ENCODE measurements around the gene TESK1.
A peak's percentile ranks its signal among the peaks of the same experiment; 100 is the strongest.
"Not testable (repeated sequence)": the region's sequence is repeated elsewhere in the genome, so short reads cannot be mapped to it uniquely, and the experiment has no call there.

TESK1 gene

DNA sequence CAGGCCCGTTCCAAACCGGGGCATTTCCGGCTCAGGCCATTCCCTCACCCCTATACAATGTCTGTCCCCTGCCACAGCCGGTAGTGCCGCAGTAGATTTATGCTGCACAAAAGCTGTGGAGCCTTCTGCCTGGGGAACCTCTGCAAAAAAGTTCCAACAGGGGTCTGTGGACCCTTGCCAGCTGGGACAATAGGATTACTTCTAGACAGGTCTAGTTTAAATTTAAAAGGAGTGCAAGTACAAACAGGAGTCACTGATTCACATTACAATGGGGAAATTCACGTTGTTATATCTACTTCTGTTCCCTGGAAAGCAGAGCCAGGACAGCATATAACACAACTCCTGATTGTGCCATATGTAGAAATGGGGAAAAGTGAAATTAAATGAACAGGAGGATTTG lies 21.5 kb upstream of the TESK1 start:
- DNase-seq = not testable (repeated sequence)

- DNase-seq = not testable (repeated sequence)
Measured at GRCh38 chr9:35584681-35585080, 20.4 kb upstream of the TESK1 start.

DNA sequence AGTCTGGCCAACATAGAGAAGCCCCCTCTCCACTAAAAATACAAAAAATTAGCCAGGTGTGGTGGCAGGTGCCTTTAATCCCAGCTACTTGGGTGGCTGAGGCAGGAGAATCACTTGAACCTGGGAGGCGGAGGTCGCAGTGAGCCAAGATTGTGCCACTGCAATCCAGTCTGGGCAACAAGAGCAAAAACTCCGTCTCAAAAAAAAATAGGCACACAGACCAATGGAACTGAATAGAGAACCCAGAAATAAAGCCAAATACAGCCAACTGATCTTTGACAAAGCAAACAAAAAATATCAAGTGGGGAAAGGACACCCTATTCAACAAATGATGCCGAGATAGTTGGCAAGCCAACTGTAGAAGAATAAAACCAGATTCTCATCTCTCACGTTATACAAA lies 16.6 kb upstream of the TESK1 start:
- not testable (repeated sequence) for DNase-seq

- no peak for DNase-seq
Measured at GRCh38 chr9:35593581-35593980, 11.5 kb upstream of the TESK1 start.

DNA sequence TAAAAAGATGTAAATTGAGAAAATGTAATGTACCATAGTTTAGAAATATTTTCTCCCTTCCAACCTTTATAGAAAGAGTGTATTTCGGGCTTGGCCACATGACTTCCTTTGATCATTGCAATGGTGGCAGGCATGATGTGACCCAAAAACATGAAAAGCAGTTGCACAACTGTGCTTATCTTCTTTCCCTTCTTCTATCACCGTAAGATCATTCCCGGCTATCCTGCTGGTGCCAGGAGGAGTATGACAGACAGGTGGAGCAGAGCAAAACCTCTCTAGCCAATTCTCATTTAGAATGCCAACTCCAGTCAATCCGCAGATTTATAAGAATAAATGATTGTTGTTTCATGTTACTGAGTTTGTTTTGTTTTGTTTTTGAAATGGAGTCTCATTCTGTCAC lies 10.6 kb upstream of the TESK1 start:
- DNase-seq = no peak

DNA sequence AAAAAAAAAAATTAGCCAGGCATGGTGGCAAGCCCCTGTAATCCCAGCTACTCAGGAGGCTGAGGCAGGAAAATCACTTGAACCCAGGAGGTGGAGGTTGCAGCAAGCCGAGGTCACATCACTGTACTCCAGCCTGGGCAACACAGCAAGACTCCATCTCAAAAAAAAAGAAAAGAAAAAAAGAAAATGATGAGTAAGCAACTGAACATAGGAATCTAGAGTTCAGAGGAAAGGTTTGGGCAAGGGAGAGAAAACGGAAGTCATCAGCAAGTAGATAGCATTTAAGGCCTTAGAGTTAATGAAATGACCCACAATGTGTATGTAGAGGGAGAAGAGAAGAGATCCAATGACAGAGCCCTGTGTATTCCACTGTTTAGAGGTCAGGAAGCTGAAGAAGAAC lies 8.2 kb upstream of the TESK1 start:
- not testable (repeated sequence) for DNase-seq

- DNase-seq = no peak
Measured at GRCh38 chr9:35598866-35599590, 6.0 kb upstream of the TESK1 start.

- DNase-seq = no peak
Measured at GRCh38 chr9:35599763-35600604, 5.1 kb upstream of the TESK1 start.

- DNase-seq = no peak
Measured at GRCh38 chr9:35603506-35603985, 1.5 kb upstream of the TESK1 start.

- DNase-seq = peak; percentile 96
Measured at GRCh38 chr9:35603986-35604577, 980 bp upstream of the TESK1 start.

DNA sequence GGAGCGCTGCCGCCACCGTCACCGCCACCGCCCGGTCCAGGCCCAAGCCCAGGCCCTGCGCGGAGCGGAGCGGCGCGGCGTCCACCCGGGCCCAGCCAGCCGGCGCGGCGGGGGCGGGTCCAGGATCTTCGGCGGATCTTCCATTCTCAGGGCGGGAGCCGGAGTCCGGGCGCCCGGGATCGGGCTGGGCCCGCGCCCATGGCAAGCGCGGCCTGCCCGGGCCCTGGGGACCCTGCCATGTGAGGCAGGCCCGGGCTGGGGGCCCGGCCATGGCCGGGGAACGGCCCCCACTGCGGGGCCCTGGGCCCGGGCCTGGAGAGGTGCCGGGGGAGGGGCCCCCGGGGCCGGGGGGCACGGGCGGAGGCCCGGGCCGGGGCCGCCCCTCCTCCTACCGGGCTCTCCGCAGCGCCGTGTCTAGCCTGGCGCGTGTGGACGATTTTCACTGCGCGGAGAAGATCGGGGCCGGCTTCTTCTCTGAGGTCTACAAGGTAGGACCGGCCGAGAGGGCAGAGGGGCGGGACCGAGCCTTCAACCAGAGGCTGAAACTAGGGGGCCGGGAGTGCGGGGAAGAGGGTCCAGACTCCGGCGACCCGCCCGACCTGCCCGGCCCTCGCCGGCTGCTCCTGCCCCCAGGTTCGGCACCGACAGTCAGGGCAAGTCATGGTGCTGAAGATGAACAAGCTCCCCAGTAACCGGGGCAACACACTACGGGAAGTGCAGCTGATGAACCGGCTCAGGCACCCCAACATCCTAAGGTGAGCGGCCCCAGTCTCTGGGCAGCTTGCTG lies 482 bp downstream of the TESK1 start:
- no peak for DNase-seq

DNA sequence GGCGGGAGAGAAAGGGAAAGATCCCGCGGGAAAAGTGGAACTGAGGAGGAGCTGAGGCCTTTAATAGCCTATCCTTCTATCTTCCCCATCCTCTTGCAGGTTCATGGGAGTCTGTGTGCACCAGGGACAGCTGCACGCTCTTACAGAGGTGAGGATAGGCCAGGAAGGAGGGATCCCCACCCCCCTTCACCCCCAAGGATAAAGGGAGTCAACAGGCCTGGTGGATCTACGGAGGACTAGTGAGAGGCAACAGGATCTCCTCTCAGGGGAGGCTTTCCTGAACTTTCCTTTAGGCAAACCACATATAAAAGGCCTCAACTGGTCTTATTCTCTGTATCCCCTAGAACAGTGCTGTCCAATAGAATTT lies 1.1 kb downstream of the TESK1 start:
- DNase-seq = no peak

- DNase-seq = no peak
Measured at GRCh38 chr9:35606726-35607125, 1.7 kb downstream of the TESK1 start.

- DNase-seq = no peak
Measured at GRCh38 chr9:35608221-35608620, 3.2 kb downstream of the TESK1 start.

DNA sequence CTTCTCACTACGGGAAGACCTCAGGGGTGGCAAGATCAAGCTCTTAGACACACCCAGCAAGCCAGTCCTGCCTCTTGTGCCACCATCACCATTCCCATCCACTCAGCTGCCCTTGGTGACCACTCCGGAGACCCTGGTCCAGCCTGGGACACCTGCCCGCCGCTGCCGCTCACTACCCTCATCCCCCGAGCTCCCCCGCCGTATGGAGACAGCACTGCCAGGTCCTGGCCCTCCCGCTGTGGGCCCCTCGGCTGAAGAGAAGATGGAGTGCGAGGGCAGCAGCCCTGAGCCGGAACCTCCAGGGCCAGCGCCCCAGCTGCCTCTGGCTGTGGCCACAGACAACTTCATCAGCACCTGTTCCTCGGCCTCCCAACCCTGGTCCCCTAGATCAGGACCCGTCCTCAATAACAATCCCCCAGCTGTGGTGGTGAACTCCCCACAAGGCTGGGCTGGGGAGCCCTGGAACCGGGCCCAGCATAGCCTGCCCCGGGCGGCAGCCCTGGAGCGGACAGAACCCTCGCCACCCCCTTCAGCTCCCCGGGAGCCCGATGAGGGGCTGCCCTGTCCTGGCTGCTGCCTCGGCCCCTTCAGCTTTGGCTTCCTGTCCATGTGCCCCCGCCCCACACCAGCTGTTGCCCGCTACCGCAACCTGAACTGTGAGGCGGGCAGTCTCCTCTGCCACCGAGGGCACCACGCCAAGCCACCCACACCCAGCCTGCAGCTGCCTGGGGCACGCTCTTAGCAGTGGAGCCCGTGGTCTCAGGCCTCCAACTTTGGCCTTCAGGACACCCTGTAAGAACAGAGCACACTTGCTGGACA lies 4.1 kb downstream of the TESK1 start:
- DNase-seq = no peak

GRCh38 chr9:35609820-35610163 lies 4.7 kb downstream of the TESK1 start:
- no peak for DNase-seq

DNA sequence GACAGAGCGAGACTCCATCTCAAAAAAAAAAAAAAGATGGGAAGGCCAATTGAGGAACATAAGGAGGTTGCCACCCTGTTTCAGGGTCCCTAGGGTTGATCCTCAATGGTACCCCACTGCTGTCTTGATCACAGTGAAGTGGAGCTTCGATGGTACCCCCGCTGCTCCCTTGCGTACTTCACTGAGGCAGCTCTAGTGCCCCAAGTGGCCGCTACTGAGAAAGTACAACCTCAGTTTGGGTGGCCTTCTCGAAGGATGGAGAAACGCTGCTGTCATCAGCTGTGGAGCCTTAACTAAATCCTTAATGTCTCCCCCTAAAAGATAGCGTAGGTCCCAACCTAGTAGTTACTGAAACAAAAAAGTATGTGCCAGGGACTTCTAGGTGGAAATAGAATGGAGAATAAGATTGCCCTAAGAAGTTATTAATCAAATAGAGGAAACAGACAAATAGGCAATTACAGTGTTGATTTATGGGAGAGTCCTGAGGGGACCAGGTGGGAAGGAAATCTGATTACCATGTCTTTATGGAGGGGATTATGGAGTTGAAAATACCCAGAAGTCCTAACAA lies 6.3 kb downstream of the TESK1 start:
- DNase-seq = no peak

GRCh38 chr9:35612066-35612465 lies 7.0 kb downstream of the TESK1 start:
- DNase-seq = not testable (repeated sequence)

- no peak for DNase-seq
Measured at GRCh38 chr9:35612843-35613242, 7.8 kb downstream of the TESK1 start.

DNA sequence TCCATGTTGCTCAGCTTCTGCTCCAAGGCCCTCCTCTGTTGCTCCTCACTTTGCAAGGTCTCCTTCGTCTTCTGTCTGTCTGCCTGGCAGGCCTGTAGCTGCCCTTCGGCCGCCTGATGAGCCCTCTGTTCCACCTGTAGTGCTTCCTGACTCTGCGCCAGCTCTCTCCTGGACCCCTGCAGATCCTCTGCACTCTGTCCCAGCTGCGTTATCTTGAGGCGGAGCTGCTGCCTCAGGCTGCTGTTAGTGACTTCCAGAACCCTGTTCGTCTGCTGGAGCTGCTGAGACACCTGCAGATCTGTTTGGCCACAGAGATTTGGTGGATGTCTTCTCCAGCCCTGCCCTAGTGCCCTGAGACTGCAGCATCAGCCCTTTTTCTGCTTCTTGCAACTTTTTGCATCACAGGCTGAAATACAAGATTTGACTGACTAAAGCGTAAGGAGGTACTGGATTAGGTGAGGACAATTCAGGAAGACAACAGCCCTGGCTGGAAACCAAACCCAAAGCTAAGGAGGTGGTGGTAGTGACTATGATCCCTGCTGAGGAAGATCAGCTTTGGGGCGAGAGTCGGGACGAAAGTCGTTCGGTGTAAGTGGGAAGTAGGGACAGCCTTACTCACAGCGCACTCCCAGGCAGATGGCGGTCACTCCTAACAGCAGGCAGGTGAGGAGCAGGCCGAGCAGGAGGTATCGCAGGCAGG lies 11.1 kb downstream of the TESK1 start:
- DNase-seq = no peak

Data from NCI-H2227 treated with DMSO at 0.1 percent for 48 hours (cell line).